Measurements from ENCODE around the gene SLC34A3.

The SLC34A3 gene

DNA sequence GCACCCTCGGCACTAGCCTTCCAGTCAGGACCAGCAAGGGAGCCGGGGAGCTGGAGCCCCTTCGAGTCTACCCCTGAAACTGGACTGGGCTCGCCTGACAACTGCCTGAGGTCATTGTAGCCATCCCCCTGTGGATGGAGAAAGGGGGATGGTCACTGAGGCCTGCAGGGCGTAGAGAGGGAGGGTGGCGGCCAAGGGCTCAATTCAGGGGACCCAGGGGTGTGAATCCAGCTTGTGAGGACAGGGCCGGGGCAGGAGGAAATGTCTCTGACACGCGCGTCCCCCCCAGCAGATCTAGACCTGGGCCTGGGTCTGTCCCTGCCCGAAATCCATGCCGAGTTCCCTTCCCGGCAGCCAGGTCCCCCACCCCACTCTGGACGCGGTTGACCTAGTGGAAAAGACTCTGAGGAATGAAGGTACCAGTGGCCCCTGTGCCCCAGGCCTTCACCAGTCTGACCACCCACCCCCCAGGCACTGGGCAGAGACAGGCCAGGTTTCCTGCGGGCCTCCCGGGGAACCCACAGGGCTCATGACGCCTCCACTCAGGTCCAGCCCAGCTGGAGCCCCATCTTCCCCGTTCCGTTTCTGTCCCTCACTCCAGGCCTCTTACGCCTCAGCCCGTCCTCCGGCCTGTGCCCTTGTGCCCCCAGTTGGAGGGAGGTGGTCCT, 805 bp downstream of the SLC34A3 start:
- TF ChIP-seq, protein P1, sequence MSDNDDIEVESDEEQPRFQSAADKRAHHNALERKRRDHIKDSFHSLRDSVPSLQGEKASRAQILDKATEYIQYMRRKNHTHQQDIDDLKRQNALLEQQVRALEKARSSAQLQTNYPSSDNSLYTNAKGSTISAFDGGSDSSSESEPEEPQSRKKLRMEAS (IDR thresholded peaks at IDR 0.05), result no peak
- TF ChIP-seq RAD21 (IDR thresholded peaks at IDR 0.05; ENCODE audit: low read depth) (no peak), CEBPB (IDR thresholded peaks at IDR 0.05) (no peak), ZBTB7A (IDR thresholded peaks at IDR 0.05; ENCODE audit: low read depth) (no peak), TEAD4 (IDR thresholded peaks at IDR 0.05) (no peak), EP300 (IDR thresholded peaks at IDR 0.05; ENCODE audit: borderline replicate concordance) (no peak), CREB1 (IDR thresholded peaks at IDR 0.05; ENCODE audit: low read depth) (no peak), YY1 (IDR thresholded peaks at IDR 0.05; ENCODE audit: low read depth) (no peak), NFIC (IDR thresholded peaks at IDR 0.05) (no peak), TCF12 (IDR thresholded peaks at IDR 0.05; ENCODE audit: low read depth) (no peak), USF1 (IDR thresholded peaks at IDR 0.05) (no peak), FOXM1 (IDR thresholded peaks at IDR 0.05; ENCODE audit: borderline replicate concordance, low read depth) (no peak), TAF1 (IDR thresholded peaks at IDR 0.05; ENCODE audit: low read depth) (no peak), EGR1 (IDR thresholded peaks at IDR 0.05) (no peak)
- TF ChIP-seq, protein P2, sequence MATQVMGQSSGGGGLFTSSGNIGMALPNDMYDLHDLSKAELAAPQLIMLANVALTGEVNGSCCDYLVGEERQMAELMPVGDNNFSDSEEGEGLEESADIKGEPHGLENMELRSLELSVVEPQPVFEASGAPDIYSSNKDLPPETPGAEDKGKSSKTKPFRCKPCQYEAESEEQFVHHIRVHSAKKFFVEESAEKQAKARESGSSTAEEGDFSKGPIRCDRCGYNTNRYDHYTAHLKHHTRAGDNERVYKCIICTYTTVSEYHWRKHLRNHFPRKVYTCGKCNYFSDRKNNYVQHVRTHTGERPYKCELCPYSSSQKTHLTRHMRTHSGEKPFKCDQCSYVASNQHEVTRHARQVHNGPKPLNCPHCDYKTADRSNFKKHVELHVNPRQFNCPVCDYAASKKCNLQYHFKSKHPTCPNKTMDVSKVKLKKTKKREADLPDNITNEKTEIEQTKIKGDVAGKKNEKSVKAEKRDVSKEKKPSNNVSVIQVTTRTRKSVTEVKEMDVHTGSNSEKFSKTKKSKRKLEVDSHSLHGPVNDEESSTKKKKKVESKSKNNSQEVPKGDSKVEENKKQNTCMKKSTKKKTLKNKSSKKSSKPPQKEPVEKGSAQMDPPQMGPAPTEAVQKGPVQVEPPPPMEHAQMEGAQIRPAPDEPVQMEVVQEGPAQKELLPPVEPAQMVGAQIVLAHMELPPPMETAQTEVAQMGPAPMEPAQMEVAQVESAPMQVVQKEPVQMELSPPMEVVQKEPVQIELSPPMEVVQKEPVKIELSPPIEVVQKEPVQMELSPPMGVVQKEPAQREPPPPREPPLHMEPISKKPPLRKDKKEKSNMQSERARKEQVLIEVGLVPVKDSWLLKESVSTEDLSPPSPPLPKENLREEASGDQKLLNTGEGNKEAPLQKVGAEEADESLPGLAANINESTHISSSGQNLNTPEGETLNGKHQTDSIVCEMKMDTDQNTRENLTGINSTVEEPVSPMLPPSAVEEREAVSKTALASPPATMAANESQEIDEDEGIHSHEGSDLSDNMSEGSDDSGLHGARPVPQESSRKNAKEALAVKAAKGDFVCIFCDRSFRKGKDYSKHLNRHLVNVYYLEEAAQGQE (IDR thresholded peaks at IDR 0.05; ENCODE audit: low read depth), result no peak

- no peak for TF ChIP-seq NFIC (IDR thresholded peaks at IDR 0.05)
- no peak for TF ChIP-seq EGR1 (IDR thresholded peaks at IDR 0.05)
- TF ChIP-seq, protein P1 (IDR thresholded peaks at IDR 0.05), result no peak
- no peak for TF ChIP-seq TAF1 (IDR thresholded peaks at IDR 0.05; ENCODE audit: low read depth)
- no peak for TF ChIP-seq ZBTB7A (IDR thresholded peaks at IDR 0.05; ENCODE audit: low read depth)
- no peak for TF ChIP-seq FOXM1 (IDR thresholded peaks at IDR 0.05; ENCODE audit: borderline replicate concordance, low read depth)
Observed at GRCh38 chr9:137232101-137232500, 1.4 kb downstream of the SLC34A3 start.

DNA sequence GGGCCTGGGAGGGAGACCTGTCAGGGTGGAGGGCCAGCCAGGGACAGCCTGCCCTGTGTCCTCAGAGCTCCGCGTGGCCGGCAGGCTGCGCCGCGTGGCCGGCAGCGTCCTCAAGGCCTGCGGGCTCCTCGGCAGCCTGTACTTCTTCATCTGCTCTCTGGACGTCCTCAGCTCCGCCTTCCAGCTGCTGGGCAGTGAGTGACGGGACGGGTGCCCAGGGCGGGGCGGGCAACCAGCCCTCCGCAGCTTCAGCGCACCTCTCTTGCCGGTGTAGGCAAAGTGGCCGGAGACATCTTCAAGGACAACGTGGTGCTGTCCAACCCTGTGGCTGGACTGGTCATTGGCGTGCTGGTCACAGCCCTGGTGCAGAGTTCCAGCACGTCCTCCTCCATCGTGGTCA, 1.8 kb downstream of the SLC34A3 start:
- TF ChIP-seq CEBPB (IDR thresholded peaks at IDR 0.05), result no peak
- no peak for TF ChIP-seq CREB1 (IDR thresholded peaks at IDR 0.05; ENCODE audit: low read depth)

GRCh38 chr9:137233143-137233980, 2.7 kb downstream of the SLC34A3 start:
- TF ChIP-seq, protein P2 (IDR thresholded peaks at IDR 0.05; ENCODE audit: low read depth), result no peak
- TF ChIP-seq TEAD4 (IDR thresholded peaks at IDR 0.05), result no peak
- TF ChIP-seq FOXM1 (IDR thresholded peaks at IDR 0.05; ENCODE audit: borderline replicate concordance, low read depth), result no peak
- TF ChIP-seq EGR1 (IDR thresholded peaks at IDR 0.05), result no peak

DNA sequence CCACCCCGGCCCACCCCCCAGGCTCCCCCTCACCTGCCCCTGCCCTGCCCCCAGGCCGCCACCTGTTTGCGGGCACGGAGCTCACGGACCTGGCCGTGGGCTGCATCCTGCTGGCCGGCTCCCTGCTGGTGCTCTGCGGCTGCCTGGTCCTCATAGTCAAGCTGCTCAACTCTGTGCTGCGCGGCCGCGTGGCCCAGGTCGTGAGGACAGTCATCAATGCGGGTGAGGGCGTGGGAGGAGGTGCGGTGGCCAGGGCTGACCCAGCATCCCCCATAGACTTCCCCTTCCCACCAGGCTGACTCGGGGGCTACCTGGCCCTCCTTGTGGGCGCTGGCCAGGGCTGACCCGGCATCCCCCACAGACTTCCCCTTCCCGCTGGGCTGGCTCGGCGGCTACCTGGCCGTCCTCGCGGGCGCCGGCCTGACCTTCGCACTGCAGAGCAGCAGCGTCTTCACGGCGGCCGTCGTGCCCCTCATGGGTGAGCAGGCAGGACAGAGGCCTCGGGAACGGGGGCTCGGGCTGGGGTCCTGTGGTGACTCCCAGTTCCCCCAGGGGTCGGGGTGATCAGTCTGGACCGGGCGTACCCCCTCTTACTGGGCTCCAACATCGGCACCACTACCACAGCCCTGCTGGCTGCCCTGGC, 3.5 kb downstream of the SLC34A3 start:
- no peak for TF ChIP-seq RAD21 (IDR thresholded peaks at IDR 0.05; ENCODE audit: low read depth)

DNA sequence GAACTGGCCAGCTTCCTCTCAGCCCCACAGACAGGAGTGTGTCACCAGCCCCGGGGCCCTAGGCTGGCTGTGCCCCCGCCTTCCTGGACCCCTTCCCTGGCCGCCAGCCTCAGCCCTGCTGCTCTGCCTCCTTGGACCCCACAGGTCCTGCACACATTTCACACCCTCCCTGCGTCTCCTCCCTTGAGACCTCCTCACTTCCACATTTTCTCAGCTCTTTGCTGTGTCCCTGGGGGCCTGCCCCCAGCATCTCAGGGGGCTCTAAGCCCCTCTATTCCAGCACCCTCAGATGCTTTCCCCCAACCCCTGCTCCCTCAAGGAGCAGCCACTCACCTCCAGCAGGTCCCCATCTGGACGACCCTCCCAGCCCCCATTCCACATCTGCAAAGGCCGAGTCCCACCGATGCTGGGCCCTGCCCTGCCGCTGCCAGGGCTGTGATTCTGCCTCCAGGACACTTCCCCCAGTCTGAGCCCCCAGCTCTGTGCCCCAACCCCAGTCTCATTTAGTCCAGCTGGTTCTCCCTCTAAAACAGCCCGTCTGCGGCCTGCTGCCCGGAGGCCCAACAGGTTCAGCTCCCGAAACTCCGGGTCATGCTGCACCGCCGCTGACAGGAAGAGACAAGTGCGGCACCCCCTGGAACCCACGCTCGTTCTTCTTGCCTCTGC, 4.2 kb downstream of the SLC34A3 start:
- TF ChIP-seq TAF1 (IDR thresholded peaks at IDR 0.05; ENCODE audit: low read depth), result no peak
- no peak for TF ChIP-seq TCF12 (IDR thresholded peaks at IDR 0.05; ENCODE audit: low read depth)
- no peak for TF ChIP-seq YY1 (IDR thresholded peaks at IDR 0.05; ENCODE audit: low read depth)
